CD1c-positive myeloid dendritic cell (primary cell): ENCODE measurements around the gene SLC2A5.

ENCODE experiments used
- DNase-seq: peaks from one replicate; pipeline ENCODE4 v3.0.0-alpha.2; 2016; ENCODE audit errors: extremely low spot score

SLC2A5 gene

GRCh38 chr1:9062021-9062471 lies 7.4 kb downstream of the SLC2A5 start:
- no peak for DNase-seq

GRCh38 chr1:9061252-9061960 lies 8.0 kb downstream of the SLC2A5 start:
- DNase-seq = peak; percentile 29

- no peak for DNase-seq
Measured at GRCh38 chr1:9059891-9060744, 9.3 kb downstream of the SLC2A5 start.

GRCh38 chr1:9058465-9058864 lies 11.0 kb downstream of the SLC2A5 start:
- DNase-seq = peak; percentile 20

- DNase-seq = no peak
Measured at GRCh38 chr1:9057851-9058250, 11.6 kb downstream of the SLC2A5 start.

- no peak for DNase-seq
Measured at GRCh38 chr1:9052272-9053049, 17.0 kb downstream of the SLC2A5 start.

GRCh38 chr1:9051379-9051778 lies 18.1 kb downstream of the SLC2A5 start:
- DNase-seq = no peak

GRCh38 chr1:9050803-9051202 lies 18.6 kb downstream of the SLC2A5 start:
- DNase-seq = no peak

- no peak for DNase-seq
Measured at GRCh38 chr1:9048551-9048950, 20.9 kb downstream of the SLC2A5 start.

GRCh38 chr1:9047019-9047418 lies 22.4 kb downstream of the SLC2A5 start:
- DNase-seq = no peak

GRCh38 chr1:9045861-9046510 lies 23.4 kb downstream of the SLC2A5 start:
- DNase-seq = no peak

GRCh38 chr1:9044236-9044635 lies 25.2 kb downstream of the SLC2A5 start:
- no peak for DNase-seq

- no peak for DNase-seq
Measured at GRCh38 chr1:9042272-9042671, 27.2 kb downstream of the SLC2A5 start.

GRCh38 chr1:9041116-9041779 lies 28.2 kb downstream of the SLC2A5 start:
- DNase-seq = no peak

GRCh38 chr1:9040659-9041030 lies 28.8 kb downstream of the SLC2A5 start:
- no peak for DNase-seq

GRCh38 chr1:9039761-9040658 lies 29.4 kb downstream of the SLC2A5 start:
- DNase-seq = no peak

- no peak for DNase-seq
Measured at GRCh38 chr1:9038881-9039760, 30.3 kb downstream of the SLC2A5 start.

GRCh38 chr1:9038338-9038650 lies 31.1 kb downstream of the SLC2A5 start:
- no peak for DNase-seq
